Measurements from ENCODE around the gene MSH2.

The MSH2 gene

GRCh38 chr2:47479863-47480262 lies 76.9 kb downstream of the MSH2 start:
- Histone ChIP-seq H4K20me1 (no peaks in the 10 kb centered on the region), H3K9me3 (replicated peaks in 1 of 11) (no peaks in the 10 kb centered on the region), H3K4me3 (no peak overlapping the region), H3K9ac (no peak overlapping the region), H3K4me1 (no peaks in the 10 kb centered on the region; a peak in 1 of 20 replicates), H3K27me3 (no peaks in the 10 kb centered on the region), H3K4me2 (no peak overlapping the region), H3K36me3 (peaks cover 32 to 92% (median 84%) of the 10 kb centered on the region in 11 experiments; a peak in 21 of 22 replicates), H3K27ac (no peak overlapping the region)
- no peak for TF ChIP-seq Cebpa-rat (IDR thresholded peaks at IDR 0.05)

GRCh38 chr2:47483191-47483590 lies 80.2 kb downstream of the MSH2 start:
- Histone ChIP-seq H3K9ac (no peak overlapping the region), H3K27me3 (no peaks in the 10 kb centered on the region), H3K4me2 (no peak overlapping the region), H3K36me3 (peaks cover 21 to 71% (median 61%) of the 10 kb centered on the region in 11 experiments; a peak in 21 of 22 replicates), H3K4me1 (peaks cover 12 to 29% (median 18%) of the 10 kb centered on the region in 10 experiments), H3K27ac (no peak overlapping the region), H4K20me1 (no peaks in the 10 kb centered on the region), H3K4me3 (no peak overlapping the region), H3K9me3 (replicated peaks in 1 of 11) (no peaks in the 10 kb centered on the region)
- TF ChIP-seq Cebpa-rat (IDR thresholded peaks at IDR 0.05): no peak

- H3K36me3 ChIP-seq: peaks cover 17 to 59% (median 50%) of the 10 kb centered on the region in 11 experiments; a peak in 20 of 22 replicates
- H4K20me1 ChIP-seq: no peaks in the 10 kb centered on the region
- H3K4me1 ChIP-seq: peaks cover 12 to 38% (median 23%) of the 10 kb centered on the region in 10 experiments
Measured at GRCh38 chr2:47484396-47484795, 81.4 kb downstream of the MSH2 start.

GRCh38 chr2:47485177-47485576 lies 82.2 kb downstream of the MSH2 start:
- Histone ChIP-seq H3K4me3 (no peak overlapping the region), H3K27me3 (no peaks in the 10 kb centered on the region), H4K20me1 (no peaks in the 10 kb centered on the region), H3K4me2 (no peak overlapping the region), H3K9me3 (replicated peaks in 1 of 11) (no peaks in the 10 kb centered on the region), H3K36me3 (peaks cover 17 to 55% (median 49%) of the 10 kb centered on the region in 11 experiments; a peak in 20 of 22 replicates), H3K9ac (no peak overlapping the region), H3K4me1 (peaks cover 12 to 38% (median 23%) of the 10 kb centered on the region in 10 experiments), H3K27ac (no peak overlapping the region)
- no peak for TF ChIP-seq Cebpa-rat (IDR thresholded peaks at IDR 0.05)

More at GRCh38 chr2:47484396-47484795, 81.4 kb downstream of the MSH2 start:
- Histone ChIP-seq H3K27ac (no peak overlapping the region), H3K27me3 (no peaks in the 10 kb centered on the region), H3K4me2 (no peak overlapping the region), H3K9me3 (replicated peaks in 1 of 11) (no peaks in the 10 kb centered on the region), H3K9ac (no peak overlapping the region), H3K4me3 (no peak overlapping the region)
- TF ChIP-seq Cebpa-rat (IDR thresholded peaks at IDR 0.05): no peak

- H3K4me3 ChIP-seq: no peak overlapping the region
- H3K4me2 ChIP-seq: peak overlapping the region in 4 of 11 experiments; percentile 43 to 86 (median 65); a peak in 4 of 22 replicates
- peak overlapping the region in 2 of 11 experiments; percentile 61 to 73; a peak in 3 of 22 replicates for H3K27ac ChIP-seq
- H3K27me3 ChIP-seq: no peaks in the 10 kb centered on the region
- peaks cover 0 to 6% (median 0%) of the 10 kb centered on the region in 11 experiments; a peak in 1 of 22 replicates for H3K9me3 ChIP-seq (replicated peaks in 1 of 11)
- no peak overlapping the region for H3K9ac ChIP-seq
- peaks cover 12 to 38% (median 23%) of the 10 kb centered on the region in 10 experiments for H3K4me1 ChIP-seq
- no peaks in the 10 kb centered on the region for H4K20me1 ChIP-seq
- peaks cover 17 to 50% (median 43%) of the 10 kb centered on the region in 11 experiments; a peak in 20 of 22 replicates for H3K36me3 ChIP-seq
- TF ChIP-seq Cebpa-rat (IDR thresholded peaks at IDR 0.05): no peak
Measured at GRCh38 chr2:47485751-47486300, 82.9 kb downstream of the MSH2 start.

GRCh38 chr2:47486841-47487497 lies 84.0 kb downstream of the MSH2 start:
- TF ChIP-seq Cebpa-rat (IDR thresholded peaks at IDR 0.05): no peak
- peak overlapping the region in 10 of 11 experiments; percentile 4 to 73 (median 50); a peak in 20 of 22 replicates for H3K27ac ChIP-seq
- H3K36me3 ChIP-seq: peaks cover 17 to 39% (median 33%) of the 10 kb centered on the region in 11 experiments; a peak in 20 of 22 replicates
- no peaks in the 10 kb centered on the region for H3K27me3 ChIP-seq
- H3K4me1 ChIP-seq: peaks cover 12 to 38% (median 23%) of the 10 kb centered on the region in 10 experiments
- peak overlapping the region in 4 of 11 experiments; percentile 40 to 51 (median 45); a peak in 9 of 22 replicates for H3K9ac ChIP-seq
- peak overlapping the region in 1 of 10 experiments; percentile 1; a peak in 2 of 20 replicates for H3K4me3 ChIP-seq
- H4K20me1 ChIP-seq: no peaks in the 10 kb centered on the region
- peaks cover 0 to 15% (median 10%) of the 10 kb centered on the region in 11 experiments; a peak in 15 of 22 replicates for H3K9me3 ChIP-seq (replicated peaks in 1 of 11)
- H3K4me2 ChIP-seq: peak overlapping the region; percentile 22 to 86 (median 50)

GRCh38 chr2:47487498-47487875 lies 84.5 kb downstream of the MSH2 start:
- Histone ChIP-seq H3K4me1 (peaks cover 12 to 38% (median 23%) of the 10 kb centered on the region in 10 experiments), H3K4me3 (peak overlapping the region in 1 of 10 experiments; percentile 1; a peak in 1 of 20 replicates), H3K9me3 (replicated peaks in 1 of 11) (peaks cover 4 to 21% (median 15%) of the 10 kb centered on the region in 11 experiments; a peak in 19 of 22 replicates), H3K27me3 (no peaks in the 10 kb centered on the region), H3K36me3 (peaks cover 17 to 33% (median 28%) of the 10 kb centered on the region in 11 experiments; a peak in 20 of 22 replicates), H3K9ac (no peak overlapping the region; a peak in 1 of 22 replicates), H3K27ac (peak overlapping the region in 6 of 11 experiments; percentile 26 to 73 (median 60); a peak in 4 of 22 replicates), H4K20me1 (no peaks in the 10 kb centered on the region), H3K4me2 (peak overlapping the region; percentile 22 to 86 (median 50); a peak in 21 of 22 replicates)
- TF ChIP-seq Cebpa-rat (IDR thresholded peaks at IDR 0.05): no peak

- H3K4me1 ChIP-seq: peaks cover 12 to 38% (median 23%) of the 10 kb centered on the region in 10 experiments
- peaks cover 14 to 33% (median 24%) of the 10 kb centered on the region in 11 experiments; a peak in 19 of 22 replicates for H3K9me3 ChIP-seq (replicated peaks in 1 of 11)
- no peak overlapping the region for H3K4me3 ChIP-seq
- no peaks in the 10 kb centered on the region for H4K20me1 ChIP-seq
- peaks cover 9 to 20% (median 12%) of the 10 kb centered on the region in 11 experiments; a peak in 20 of 22 replicates for H3K36me3 ChIP-seq
- no peak overlapping the region for H3K9ac ChIP-seq
- H3K27me3 ChIP-seq: no peaks in the 10 kb centered on the region
- H3K27ac ChIP-seq: no peak overlapping the region
- no peak for TF ChIP-seq Cebpa-rat (IDR thresholded peaks at IDR 0.05)
- H3K4me2 ChIP-seq: peak overlapping the region in 3 of 11 experiments; percentile 6 to 34 (median 24); a peak in 2 of 22 replicates
Measured at GRCh38 chr2:47488870-47489584, 86.1 kb downstream of the MSH2 start.

Data from BLaER1 treated with 17β-estradiol and CSF1 and Interleukin-3, amounts not matched to agents 10 nM and 100 nM (cell line).